ENCODE measurements around the gene CTDNEP1.

- TF ChIP-seq, protein P1, sequence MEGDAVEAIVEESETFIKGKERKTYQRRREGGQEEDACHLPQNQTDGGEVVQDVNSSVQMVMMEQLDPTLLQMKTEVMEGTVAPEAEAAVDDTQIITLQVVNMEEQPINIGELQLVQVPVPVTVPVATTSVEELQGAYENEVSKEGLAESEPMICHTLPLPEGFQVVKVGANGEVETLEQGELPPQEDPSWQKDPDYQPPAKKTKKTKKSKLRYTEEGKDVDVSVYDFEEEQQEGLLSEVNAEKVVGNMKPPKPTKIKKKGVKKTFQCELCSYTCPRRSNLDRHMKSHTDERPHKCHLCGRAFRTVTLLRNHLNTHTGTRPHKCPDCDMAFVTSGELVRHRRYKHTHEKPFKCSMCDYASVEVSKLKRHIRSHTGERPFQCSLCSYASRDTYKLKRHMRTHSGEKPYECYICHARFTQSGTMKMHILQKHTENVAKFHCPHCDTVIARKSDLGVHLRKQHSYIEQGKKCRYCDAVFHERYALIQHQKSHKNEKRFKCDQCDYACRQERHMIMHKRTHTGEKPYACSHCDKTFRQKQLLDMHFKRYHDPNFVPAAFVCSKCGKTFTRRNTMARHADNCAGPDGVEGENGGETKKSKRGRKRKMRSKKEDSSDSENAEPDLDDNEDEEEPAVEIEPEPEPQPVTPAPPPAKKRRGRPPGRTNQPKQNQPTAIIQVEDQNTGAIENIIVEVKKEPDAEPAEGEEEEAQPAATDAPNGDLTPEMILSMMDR (IDR thresholded peaks at IDR 0.05) = no peak
- TF ChIP-seq POLR2AphosphoS5 (IDR thresholded peaks at IDR 0.05) (no peak), EP300 (IDR thresholded peaks at IDR 0.05) (no peak), POLR2A (IDR thresholded peaks at IDR 0.05) (no peak)
These were observed 44.2 kb downstream of the CTDNEP1 start for GRCh38 chr17:7207120-7208001.
